HG02759 (cell line): ENCODE measurements around the gene ENTHD1.

Experiments
- ATAC-seq: cut with Tn5 transposase; IDR thresholded peaks from one replicate; pipeline ENCODE4 v1.9.1; 2021; ENCODE audit warnings: mild to moderate bottlenecking, moderate library complexity; ENCODE audit not compliant: unreplicated experiment

Gene ENTHD1

GRCh38 chr22:39718921-39719475 is 174.6 kb downstream of the ENTHD1 start:
- ATAC-seq = no peak

- ATAC-seq = no peak
These were observed 175.4 kb downstream of the ENTHD1 start for GRCh38 chr22:39718206-39718605.

- ATAC-seq = no peak
These were observed 176.5 kb downstream of the ENTHD1 start for GRCh38 chr22:39717099-39717498.

GRCh38 chr22:39716534-39716933 is 177.0 kb downstream of the ENTHD1 start:
- ATAC-seq = no peak

GRCh38 chr22:39715778-39716495 is 177.6 kb downstream of the ENTHD1 start:
- no peak for ATAC-seq

- no peak for ATAC-seq
These were observed 179.2 kb downstream of the ENTHD1 start for GRCh38 chr22:39714321-39714720.

- ATAC-seq = no peak
These were observed 179.7 kb downstream of the ENTHD1 start for GRCh38 chr22:39713799-39714290.

GRCh38 chr22:39712751-39713525 is 180.6 kb downstream of the ENTHD1 start:
- ATAC-seq = no peak

GRCh38 chr22:39712081-39712480 is 181.5 kb downstream of the ENTHD1 start:
- no peak for ATAC-seq

GRCh38 chr22:39710380-39711150 is 183.0 kb downstream of the ENTHD1 start:
- ATAC-seq = no peak

- no peak for ATAC-seq
These were observed 185.7 kb downstream of the ENTHD1 start for GRCh38 chr22:39707816-39708215.

GRCh38 chr22:39707351-39707750 is 186.2 kb downstream of the ENTHD1 start:
- ATAC-seq = no peak

- ATAC-seq = no peak
These were observed 187.0 kb downstream of the ENTHD1 start for GRCh38 chr22:39706376-39707140.

- ATAC-seq = no peak
These were observed 188.2 kb downstream of the ENTHD1 start for GRCh38 chr22:39705386-39705785.

GRCh38 chr22:39703928-39704639 is 189.5 kb downstream of the ENTHD1 start:
- ATAC-seq = no peak

GRCh38 chr22:39703091-39703490 is 190.5 kb downstream of the ENTHD1 start:
- no peak for ATAC-seq

GRCh38 chr22:39700565-39700964 is 193.0 kb downstream of the ENTHD1 start:
- no peak for ATAC-seq

- ATAC-seq = no peak
These were observed 193.8 kb downstream of the ENTHD1 start for GRCh38 chr22:39699631-39700360.
